Measurements from ENCODE around the gene SRBD1. TPM values are rescaled to one million over a fixed set of nuclear protein-coding genes. Genes with fewer than 3 reads are reported as not detected.

SRBD1 gene
- total RNA-seq, 1 experiment from 2014 or later = 20.6 TPM

DNA sequence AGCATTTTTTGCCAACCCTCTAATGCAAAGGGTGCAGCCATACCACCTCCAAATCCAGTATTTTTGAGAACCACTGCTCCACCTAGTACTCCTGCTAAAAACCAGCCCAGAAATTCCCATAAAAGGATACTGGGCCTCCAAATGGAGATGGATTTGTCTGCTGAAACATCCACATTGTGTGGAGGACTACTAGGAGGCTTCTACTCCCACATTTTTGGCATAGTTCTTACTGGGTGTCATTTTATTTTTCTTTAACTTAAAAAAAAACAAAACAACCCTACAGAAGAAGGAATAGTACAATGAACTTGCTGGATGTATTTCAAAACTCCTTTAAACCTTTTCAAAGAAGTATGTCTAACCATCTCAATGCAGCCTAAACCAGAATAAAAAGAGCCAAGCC lies 219.2 kb downstream of the SRBD1 start:
- H4K20me1 ChIP-seq (ENCODE audit: insufficient read depth) = no peaks in the 10 kb centered on the region
- H3K27me3 ChIP-seq (ENCODE audit: insufficient read depth, low read length) = no peaks in the 10 kb centered on the region
- no peaks in the 10 kb centered on the region for H3K9me2 ChIP-seq (ENCODE audit: insufficient read depth)
- no peak overlapping the region for H3K27ac ChIP-seq (ENCODE audit: low read depth, low read length)
- TF ChIP-seq EGR1 (IDR thresholded peaks at IDR 0.05; ENCODE audit: low read depth) (no peak), RAD21 (IDR thresholded peaks at IDR 0.05; ENCODE audit: low read depth) (no peak), SP1 (IDR thresholded peaks at IDR 0.05; ENCODE audit: low read depth) (no peak), YY1 (IDR thresholded peaks at IDR 0.05; ENCODE audit: extremely low read depth, insufficient replicate concordance, low read depth, low read length) (no peak), EZH2phosphoT487 (IDR thresholded peaks at IDR 0.05; ENCODE audit: borderline replicate concordance) (no peak), EZH2 (IDR thresholded peaks at IDR 0.05) (no peak), ZFX (IDR thresholded peaks at IDR 0.05) (no peak), TCF7L2 (IDR thresholded peaks at IDR 0.05; ENCODE audit: borderline replicate concordance, extremely low read depth, insufficient read depth, insufficient read length) (no peak), CBX3 (IDR thresholded peaks at IDR 0.05; ENCODE audit: low read depth) (no peak), SRF (IDR thresholded peaks at IDR 0.05; ENCODE audit: low read depth) (no peak), ATF3 (IDR thresholded peaks at IDR 0.05) (no peak), MAX (IDR thresholded peaks at IDR 0.05) (no peak), POLR2AphosphoS5 (IDR thresholded peaks at IDR 0.05; ENCODE audit: low read depth, low read length) (no peak), FOSL1 (IDR thresholded peaks at IDR 0.05; ENCODE audit: low read depth) (no peak), CEBPB (IDR thresholded peaks at IDR 0.05; ENCODE audit: low read depth) (no peak), POLR2A (IDR thresholded peaks at IDR 0.05; ENCODE audit: borderline replicate concordance, extremely low read depth, insufficient read depth, insufficient read length) (no peak), SIN3A (IDR thresholded peaks at IDR 0.05; ENCODE audit: low read depth) (no peak)
- TF ChIP-seq, protein P1, sequence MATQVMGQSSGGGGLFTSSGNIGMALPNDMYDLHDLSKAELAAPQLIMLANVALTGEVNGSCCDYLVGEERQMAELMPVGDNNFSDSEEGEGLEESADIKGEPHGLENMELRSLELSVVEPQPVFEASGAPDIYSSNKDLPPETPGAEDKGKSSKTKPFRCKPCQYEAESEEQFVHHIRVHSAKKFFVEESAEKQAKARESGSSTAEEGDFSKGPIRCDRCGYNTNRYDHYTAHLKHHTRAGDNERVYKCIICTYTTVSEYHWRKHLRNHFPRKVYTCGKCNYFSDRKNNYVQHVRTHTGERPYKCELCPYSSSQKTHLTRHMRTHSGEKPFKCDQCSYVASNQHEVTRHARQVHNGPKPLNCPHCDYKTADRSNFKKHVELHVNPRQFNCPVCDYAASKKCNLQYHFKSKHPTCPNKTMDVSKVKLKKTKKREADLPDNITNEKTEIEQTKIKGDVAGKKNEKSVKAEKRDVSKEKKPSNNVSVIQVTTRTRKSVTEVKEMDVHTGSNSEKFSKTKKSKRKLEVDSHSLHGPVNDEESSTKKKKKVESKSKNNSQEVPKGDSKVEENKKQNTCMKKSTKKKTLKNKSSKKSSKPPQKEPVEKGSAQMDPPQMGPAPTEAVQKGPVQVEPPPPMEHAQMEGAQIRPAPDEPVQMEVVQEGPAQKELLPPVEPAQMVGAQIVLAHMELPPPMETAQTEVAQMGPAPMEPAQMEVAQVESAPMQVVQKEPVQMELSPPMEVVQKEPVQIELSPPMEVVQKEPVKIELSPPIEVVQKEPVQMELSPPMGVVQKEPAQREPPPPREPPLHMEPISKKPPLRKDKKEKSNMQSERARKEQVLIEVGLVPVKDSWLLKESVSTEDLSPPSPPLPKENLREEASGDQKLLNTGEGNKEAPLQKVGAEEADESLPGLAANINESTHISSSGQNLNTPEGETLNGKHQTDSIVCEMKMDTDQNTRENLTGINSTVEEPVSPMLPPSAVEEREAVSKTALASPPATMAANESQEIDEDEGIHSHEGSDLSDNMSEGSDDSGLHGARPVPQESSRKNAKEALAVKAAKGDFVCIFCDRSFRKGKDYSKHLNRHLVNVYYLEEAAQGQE (IDR thresholded peaks at IDR 0.05; ENCODE audit: low read depth) = no peak
- TF ChIP-seq, protein P2, sequence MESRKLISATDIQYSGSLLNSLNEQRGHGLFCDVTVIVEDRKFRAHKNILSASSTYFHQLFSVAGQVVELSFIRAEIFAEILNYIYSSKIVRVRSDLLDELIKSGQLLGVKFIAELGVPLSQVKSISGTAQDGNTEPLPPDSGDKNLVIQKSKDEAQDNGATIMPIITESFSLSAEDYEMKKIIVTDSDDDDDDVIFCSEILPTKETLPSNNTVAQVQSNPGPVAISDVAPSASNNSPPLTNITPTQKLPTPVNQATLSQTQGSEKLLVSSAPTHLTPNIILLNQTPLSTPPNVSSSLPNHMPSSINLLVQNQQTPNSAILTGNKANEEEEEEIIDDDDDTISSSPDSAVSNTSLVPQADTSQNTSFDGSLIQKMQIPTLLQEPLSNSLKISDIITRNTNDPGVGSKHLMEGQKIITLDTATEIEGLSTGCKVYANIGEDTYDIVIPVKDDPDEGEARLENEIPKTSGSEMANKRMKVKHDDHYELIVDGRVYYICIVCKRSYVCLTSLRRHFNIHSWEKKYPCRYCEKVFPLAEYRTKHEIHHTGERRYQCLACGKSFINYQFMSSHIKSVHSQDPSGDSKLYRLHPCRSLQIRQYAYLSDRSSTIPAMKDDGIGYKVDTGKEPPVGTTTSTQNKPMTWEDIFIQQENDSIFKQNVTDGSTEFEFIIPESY (IDR thresholded peaks at IDR 0.05; ENCODE audit: extremely low read depth, insufficient replicate concordance, low read length) = no peak
- TF ChIP-seq, protein P3, sequence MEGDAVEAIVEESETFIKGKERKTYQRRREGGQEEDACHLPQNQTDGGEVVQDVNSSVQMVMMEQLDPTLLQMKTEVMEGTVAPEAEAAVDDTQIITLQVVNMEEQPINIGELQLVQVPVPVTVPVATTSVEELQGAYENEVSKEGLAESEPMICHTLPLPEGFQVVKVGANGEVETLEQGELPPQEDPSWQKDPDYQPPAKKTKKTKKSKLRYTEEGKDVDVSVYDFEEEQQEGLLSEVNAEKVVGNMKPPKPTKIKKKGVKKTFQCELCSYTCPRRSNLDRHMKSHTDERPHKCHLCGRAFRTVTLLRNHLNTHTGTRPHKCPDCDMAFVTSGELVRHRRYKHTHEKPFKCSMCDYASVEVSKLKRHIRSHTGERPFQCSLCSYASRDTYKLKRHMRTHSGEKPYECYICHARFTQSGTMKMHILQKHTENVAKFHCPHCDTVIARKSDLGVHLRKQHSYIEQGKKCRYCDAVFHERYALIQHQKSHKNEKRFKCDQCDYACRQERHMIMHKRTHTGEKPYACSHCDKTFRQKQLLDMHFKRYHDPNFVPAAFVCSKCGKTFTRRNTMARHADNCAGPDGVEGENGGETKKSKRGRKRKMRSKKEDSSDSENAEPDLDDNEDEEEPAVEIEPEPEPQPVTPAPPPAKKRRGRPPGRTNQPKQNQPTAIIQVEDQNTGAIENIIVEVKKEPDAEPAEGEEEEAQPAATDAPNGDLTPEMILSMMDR (IDR thresholded peaks at IDR 0.05 in 2 of 3, conservative IDR thresholded peaks at IDR 0.05 in 1 of 3; ENCODE audit: borderline replicate concordance in 1 of 3, insufficient read depth in 1 of 3, low read depth in 2 of 3, low read length in 2 of 3) = no peak
- intact Hi-C loops (cut with micrococcal nuclease) = no loop called here
- H3K4me1 ChIP-seq (ENCODE audit: control insufficient read depth in 1 of 2, insufficient read depth in 2 of 2, low read length in 2 of 2) = no peaks in the 10 kb centered on the region
- ChIA-PET CTCF (no interaction called here), RAD21 (ENCODE audit: low non-redundant PET in 1 of 2, low total read pairs in 2 of 2, uncharacterized antibody in 2 of 2, unreplicated experiment in 2 of 2) (no interaction called here), POLR2A (no interaction called here)
- DNase-seq (ENCODE audit: low read depth, low spot score) (no peak), ATAC-seq (no peak)
- no peak overlapping the region for H3K4me2 ChIP-seq (ENCODE audit: low read length)
- no peaks in the 10 kb centered on the region for H3K79me2 ChIP-seq (ENCODE audit: insufficient read depth, low read length)
- BruUV-seq (replicated peaks) = no TSS peak
- H3K4me3 ChIP-seq (replicated peaks in 1 of 2; ENCODE audit: low read depth in 1 of 2, low read length in 2 of 2) = no peak overlapping the region
- H3K9me3 ChIP-seq (ENCODE audit: control insufficient read depth in 1 of 2, insufficient read depth in 1 of 2, low read depth in 1 of 2, low read length in 2 of 2) = no peaks in the 10 kb centered on the region
- H3K36me3 ChIP-seq (ENCODE audit: control insufficient read depth in 1 of 2, insufficient read depth in 2 of 2, low read length in 2 of 2) = peaks cover 4 to 6% of the 10 kb centered on the region in 2 experiments; a peak in 2 of 4 replicates
- no peak overlapping the region for H3K9ac ChIP-seq (ENCODE audit: low read length)
- H2AFZ ChIP-seq (ENCODE audit: low read depth, low read length, poor library complexity, severe bottlenecking) = no peak overlapping the region

Data from HCT116 (cell line).